K562 (cell line): ENCODE results near the gene B2M. TPM values are rescaled to one million over a fixed set of nuclear protein-coding genes. Genes with fewer than 3 reads are reported as not detected.

ENCODE experiments used
- ARID1B ChIP-seq: fragments of 450-650 bp; IDR thresholded peaks from 2 replicates; pipeline ENCODE4 v1.6.1; 2016; ENCODE audit warnings: antibody characterized with exemption, mild to moderate bottlenecking, inconsistent platforms
- CBX8 ChIP-seq: fragments of 200-600 bp; sonication (generic); IDR thresholded peaks from 2 replicates; pipeline ENCODE4 v1.6.1; 2012; ENCODE audit warnings: borderline replicate concordance, mixed run types, low read depth, mild to moderate bottlenecking, moderate library complexity, mixed read lengths, low read length, control low read depth, inconsistent platforms; ENCODE audit not compliant: poor library complexity, severe bottlenecking; ENCODE audit errors: extremely low read depth
- HMG20B ChIP-seq: fragments of 250-450 bp; sonication (Bioruptor Pico); IDR thresholded peaks from 2 replicates; pipeline ENCODE4 v1.5.0; 2021; ENCODE audit warnings: mild to moderate bottlenecking
- IRF1 ChIP-seq: sonication (generic); formaldehyde crosslinking; IDR thresholded peaks from 2 replicates; pipeline ENCODE4 v1.8.0; 2022; ENCODE audit warnings: missing genetic modification reagents, mild to moderate bottlenecking, borderline replicate concordance
- JUND ChIP-seq, 2 experiments: IDR thresholded peaks; 2 replicates in 1 of 2; 3 replicates in 1 of 2; pipeline ENCODE4 v1.6.1; 2011; ENCODE audit warnings: borderline replicate concordance in 2 of 2, low read depth in 2 of 2, low read length in 2 of 2, improper control_type of control experiment in 1 of 2, missing biosample characterization in 1 of 2, missing genetic modification characterization in 1 of 2, missing genetic modification reagents in 1 of 2
- MAFF ChIP-seq: IDR thresholded peaks from 2 replicates; pipeline ENCODE4 v1.6.1; 2012; ENCODE audit warnings: low read length, improper control_type of control experiment
- MEF2A ChIP-seq: IDR thresholded peaks from 2 replicates; pipeline ENCODE4 v1.6.1; 2011; ENCODE audit warnings: low read depth, mild to moderate bottlenecking, low read length, moderate library complexity; ENCODE audit not compliant: control insufficient read depth
- NCOR1 ChIP-seq: fragments of 450-650 bp; IDR thresholded peaks from 2 replicates; pipeline ENCODE4 v1.6.1; 2016; ENCODE audit warnings: mild to moderate bottlenecking, moderate library complexity
- NFE2 ChIP-seq: IDR thresholded peaks from 2 replicates; pipeline ENCODE4 v1.6.1; 2014; ENCODE audit warnings: antibody characterized with exemption, low read depth
- SLC30A9 ChIP-seq: fragments of 250-450 bp; sonication (Bioruptor Pico); IDR thresholded peaks from 2 replicates; pipeline ENCODE4 v1.8.0; 2022; ENCODE audit warnings: mild to moderate bottlenecking, moderate library complexity
- SMAD2 ChIP-seq: fragments of 150-350 bp; IDR thresholded peaks from 2 replicates; pipeline ENCODE4 v1.6.1; 2014; ENCODE audit warnings: low read depth, mild to moderate bottlenecking, low read length
- TAF9B ChIP-seq: fragments of 450-650 bp; IDR thresholded peaks from 2 replicates; pipeline ENCODE4 v1.6.1; 2018; ENCODE audit warnings: mild to moderate bottlenecking; ENCODE audit not compliant: partially characterized antibody
- THRB ChIP-seq: fragments of 450-650 bp; formaldehyde crosslinking; conservative IDR thresholded peaks from 2 replicates; pipeline ENCODE4 v1.4.0; 2022; ENCODE audit warnings: mild to moderate bottlenecking, missing genetic modification characterization
- ZNF140 ChIP-seq: fragments of 250-450 bp; sonication (Bioruptor Pico); IDR thresholded peaks from 2 replicates; pipeline ENCODE4 v1.8.0; 2021; ENCODE audit warnings: moderate library complexity, mild to moderate bottlenecking, inconsistent platforms
- ZNF232 ChIP-seq: sonication (generic); formaldehyde crosslinking; IDR thresholded peaks from 2 replicates; pipeline ENCODE4 v1.8.0; 2022; ENCODE audit warnings: mild to moderate bottlenecking, missing genetic modification reagents
- ZNF282 ChIP-seq: sonication (generic); formaldehyde crosslinking; IDR thresholded peaks from 2 replicates; pipeline ENCODE4 v1.8.1; 2023; ENCODE audit warnings: missing genetic modification reagents
- ZNF316 ChIP-seq: fragments of 450-650 bp; IDR thresholded peaks from 2 replicates; pipeline ENCODE4 v1.6.1; 2016
- ZNF431 ChIP-seq: sonication (generic); formaldehyde crosslinking; IDR thresholded peaks from 2 replicates; pipeline ENCODE4 v1.8.0; 2022; ENCODE audit warnings: mild to moderate bottlenecking, missing genetic modification reagents
- polyA plus RNA-seq, 8 experiments: library from polyadenylated mRNA; depleted of rRNA in 4 of 8; stranded (reverse) in 5 of 8; unstranded in 3 of 8; fragments of >200 nt; fragmentation: Nextera tagmentation in 2 of 8; fragmentation: Illumina TruSeq in 1 of 8; extraction: Ambion mirVana in 2 of 8; extraction: Trizol in 1 of 8; gene quantifications; 2 replicates each; pipeline versions ENCODE4 v1.2.1 to v1.2.3, GENCODE V29; 2011 to 2014; ENCODE audit warnings: inconsistent platforms in 1 of 8, missing spikeins in 1 of 8
- total RNA-seq, 7 experiments: library from RNA; depleted of rRNA in 6 of 7; stranded (reverse); fragments of >200 nt in 6 of 7; fragmentation: Illumina TruSeq in 2 of 7; extraction: Trizol in 2 of 7; gene quantifications; 2 replicates each; pipeline versions ENCODE4 v1.2.1 to v1.2.3, GENCODE V29; 2011 to 2021; ENCODE audit warnings: low replicate concordance in 1 of 7
- TF ChIP-seq, protein P1 (sequence below): fragments of 450-650 bp; IDR thresholded peaks from 2 replicates; pipeline ENCODE4 v1.6.1; 2017; ENCODE audit warnings: mild to moderate bottlenecking, moderate library complexity
- TF ChIP-seq, protein P2 (sequence below): fragments of 450-650 bp; IDR thresholded peaks from one replicate; pipeline ENCODE4 v1.6.1; 2018; ENCODE audit warnings: mild to moderate bottlenecking, moderate library complexity; ENCODE audit not compliant: partially characterized antibody

B2M gene
- total and polyA plus RNA-seq, 9 of the 15 experiments (the other 6 are each of a cell fraction or from before 2014, with no cell fraction given): 460 to 3,138 (median 1,032) TPM

GRCh38 chr15:44735482-44736180, 24.3 kb downstream of the B2M start (continued):
- TF ChIP-seq IRF1 (CRISPR knock-in tag) (no peak), SMAD2 (no peak), JUND (IDR thresholded peaks at IDR 0.05; ENCODE audit: borderline replicate concordance, low read depth, low read length) (peak; percentile 19; the same call in 1 of the 2 replicates), JUND (tag; IDR thresholded peaks at IDR 0.05; ENCODE audit: borderline replicate concordance, low read depth, low read length) (no peak), ARID1B (peak; percentile 58), NFE2 (peak; percentile 26; the same call in 1 of the 2 replicates), MAFF (no peak), ZNF140 (no peak), HMG20B (CRISPR knock-in tag) (no peak), ZNF282 (CRISPR knock-in tag) (no peak), ZNF232 (CRISPR knock-in tag) (no peak), ZNF316 (peak; percentile 6; the same call in 1 of the 2 replicates), THRB (CRISPR knock-in tag) (no peak), NCOR1 (peak; percentile 85), MEF2A (no peak), ZNF431 (no peak), TAF9B (no peak), SLC30A9 (CRISPR knock-in tag) (no peak), CBX8 (no peak)
- TF ChIP-seq, protein P1, sequence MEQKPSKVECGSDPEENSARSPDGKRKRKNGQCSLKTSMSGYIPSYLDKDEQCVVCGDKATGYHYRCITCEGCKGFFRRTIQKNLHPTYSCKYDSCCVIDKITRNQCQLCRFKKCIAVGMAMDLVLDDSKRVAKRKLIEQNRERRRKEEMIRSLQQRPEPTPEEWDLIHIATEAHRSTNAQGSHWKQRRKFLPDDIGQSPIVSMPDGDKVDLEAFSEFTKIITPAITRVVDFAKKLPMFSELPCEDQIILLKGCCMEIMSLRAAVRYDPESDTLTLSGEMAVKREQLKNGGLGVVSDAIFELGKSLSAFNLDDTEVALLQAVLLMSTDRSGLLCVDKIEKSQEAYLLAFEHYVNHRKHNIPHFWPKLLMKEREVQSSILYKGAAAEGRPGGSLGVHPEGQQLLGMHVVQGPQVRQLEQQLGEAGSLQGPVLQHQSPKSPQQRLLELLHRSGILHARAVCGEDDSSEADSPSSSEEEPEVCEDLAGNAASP: no peak
- TF ChIP-seq, protein P2, sequence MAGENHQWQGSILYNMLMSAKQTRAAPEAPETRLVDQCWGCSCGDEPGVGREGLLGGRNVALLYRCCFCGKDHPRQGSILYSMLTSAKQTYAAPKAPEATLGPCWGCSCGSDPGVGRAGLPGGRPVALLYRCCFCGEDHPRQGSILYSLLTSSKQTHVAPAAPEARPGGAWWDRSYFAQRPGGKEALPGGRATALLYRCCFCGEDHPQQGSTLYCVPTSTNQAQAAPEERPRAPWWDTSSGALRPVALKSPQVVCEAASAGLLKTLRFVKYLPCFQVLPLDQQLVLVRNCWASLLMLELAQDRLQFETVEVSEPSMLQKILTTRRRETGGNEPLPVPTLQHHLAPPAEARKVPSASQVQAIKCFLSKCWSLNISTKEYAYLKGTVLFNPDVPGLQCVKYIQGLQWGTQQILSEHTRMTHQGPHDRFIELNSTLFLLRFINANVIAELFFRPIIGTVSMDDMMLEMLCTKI: no peak
